HG02610 (cell line): ENCODE measurements around the gene GALK1.
"Not testable (repeated sequence)": the region's sequence is repeated elsewhere in the genome, so short reads cannot be mapped to it uniquely, and the experiment has no call there.

Source experiments
- ATAC-seq: cut with Tn5 transposase; IDR thresholded peaks from one replicate; pipeline ENCODE4 v1.9.1; 2021; ENCODE audit warnings: mild to moderate bottlenecking, moderate library complexity; ENCODE audit not compliant: unreplicated experiment

GALK1 gene

DNA sequence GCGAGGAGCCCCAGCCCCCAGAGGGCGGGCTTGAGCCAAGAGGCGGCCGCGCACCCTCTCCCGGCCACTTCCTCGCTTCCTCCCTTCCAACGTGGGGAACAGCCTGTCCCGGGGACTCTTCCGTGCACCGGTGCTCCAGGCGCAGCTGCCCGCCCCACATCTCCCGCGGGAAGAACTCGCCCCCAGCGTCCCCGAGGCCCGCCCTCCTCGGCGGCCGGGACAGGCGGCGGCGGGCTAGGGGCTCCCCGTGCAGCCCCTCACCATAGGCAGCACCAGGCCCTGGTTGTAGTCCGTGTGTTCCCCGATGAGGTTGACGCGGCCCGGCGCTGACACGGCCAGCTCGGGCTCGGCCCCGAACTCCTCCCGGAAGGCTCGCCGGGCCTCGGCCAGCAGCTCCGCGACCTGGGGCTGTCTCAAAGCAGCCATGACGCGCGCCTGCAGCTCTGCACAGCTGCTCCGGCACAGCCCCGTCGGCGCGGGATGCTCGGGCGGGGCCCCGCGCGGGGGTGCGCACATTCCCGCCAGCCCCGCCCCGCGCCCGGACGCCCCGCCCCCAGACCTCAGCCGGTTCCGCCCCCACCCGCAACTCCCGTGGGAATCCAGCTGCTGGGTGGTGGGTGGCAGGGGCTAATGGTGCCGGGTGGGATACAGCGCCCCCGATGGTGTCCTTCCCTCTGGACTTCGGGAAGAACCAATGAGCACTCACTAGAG, at the start of gene GALK1:
GALK1 (minus strand) TSS at position 482 of the 711 bp plus-strand sequence; CDS start at position 426, 56 bp downstream.
- ATAC-seq = peak; percentile 61

DNA sequence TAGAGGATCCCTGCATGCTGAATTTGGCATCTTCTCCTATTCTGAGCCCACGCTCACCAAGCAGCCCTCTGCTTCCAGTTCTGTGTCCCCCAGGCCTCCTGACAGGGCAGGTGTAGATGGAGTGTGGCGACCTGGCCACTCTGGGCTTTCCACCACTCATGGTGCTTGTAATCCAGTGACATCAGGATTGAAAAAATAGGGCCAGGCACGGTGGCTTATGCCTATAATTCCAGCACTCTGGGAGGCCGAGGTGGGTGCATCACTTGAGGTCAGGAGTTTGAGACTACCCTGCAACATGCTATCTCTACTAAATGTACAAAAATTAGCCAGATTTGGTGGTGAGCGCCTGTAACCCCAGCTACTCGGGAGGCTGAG, 49.0 kb upstream of the GALK1 start:
- ATAC-seq = no peak

DNA sequence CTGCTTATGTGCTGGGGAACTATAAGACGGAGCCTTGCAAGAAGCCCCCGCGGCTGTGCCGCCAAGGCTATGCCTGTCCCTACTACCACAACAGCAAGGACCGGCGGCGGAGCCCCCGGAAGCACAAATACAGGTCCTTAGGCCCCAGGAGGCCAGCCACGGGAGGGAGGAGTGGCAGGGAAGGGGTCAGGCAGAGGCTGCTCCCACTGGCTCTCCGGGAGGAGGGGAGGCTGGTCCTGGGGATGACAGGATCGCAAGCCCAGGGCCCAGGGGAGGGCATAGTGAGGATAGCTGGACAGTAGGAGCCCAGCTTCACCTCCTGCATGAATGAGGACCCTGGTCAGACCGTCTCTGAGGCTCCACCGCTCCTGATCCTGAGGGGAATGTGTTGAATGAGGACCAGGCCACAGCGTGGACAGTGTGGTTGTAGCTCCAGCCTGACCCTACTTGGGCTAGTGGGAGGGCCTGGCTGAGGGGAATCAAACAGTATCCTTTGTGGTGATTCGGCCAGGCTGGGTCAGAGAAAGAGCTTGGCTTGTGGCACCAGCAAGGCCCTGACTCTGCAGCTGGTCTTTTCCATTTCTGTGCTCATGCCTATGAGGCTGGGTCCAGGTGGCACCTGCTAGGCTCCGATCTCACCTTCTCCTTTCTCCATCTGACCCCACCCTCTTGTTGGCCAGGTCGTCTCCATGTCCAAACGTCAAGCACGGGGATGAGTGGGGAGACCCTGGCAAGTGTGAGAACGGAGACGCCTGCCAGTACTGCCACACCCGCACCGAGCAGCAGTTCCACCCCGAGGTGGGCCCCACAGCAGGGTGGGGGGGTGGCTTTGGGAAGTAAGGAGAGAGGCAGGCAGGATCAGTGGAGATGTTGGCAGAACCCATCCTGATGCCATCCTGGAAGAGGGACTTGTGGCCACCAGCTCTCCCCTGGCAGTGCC, 48.4 kb upstream of the GALK1 start:
- no peak for ATAC-seq

DNA sequence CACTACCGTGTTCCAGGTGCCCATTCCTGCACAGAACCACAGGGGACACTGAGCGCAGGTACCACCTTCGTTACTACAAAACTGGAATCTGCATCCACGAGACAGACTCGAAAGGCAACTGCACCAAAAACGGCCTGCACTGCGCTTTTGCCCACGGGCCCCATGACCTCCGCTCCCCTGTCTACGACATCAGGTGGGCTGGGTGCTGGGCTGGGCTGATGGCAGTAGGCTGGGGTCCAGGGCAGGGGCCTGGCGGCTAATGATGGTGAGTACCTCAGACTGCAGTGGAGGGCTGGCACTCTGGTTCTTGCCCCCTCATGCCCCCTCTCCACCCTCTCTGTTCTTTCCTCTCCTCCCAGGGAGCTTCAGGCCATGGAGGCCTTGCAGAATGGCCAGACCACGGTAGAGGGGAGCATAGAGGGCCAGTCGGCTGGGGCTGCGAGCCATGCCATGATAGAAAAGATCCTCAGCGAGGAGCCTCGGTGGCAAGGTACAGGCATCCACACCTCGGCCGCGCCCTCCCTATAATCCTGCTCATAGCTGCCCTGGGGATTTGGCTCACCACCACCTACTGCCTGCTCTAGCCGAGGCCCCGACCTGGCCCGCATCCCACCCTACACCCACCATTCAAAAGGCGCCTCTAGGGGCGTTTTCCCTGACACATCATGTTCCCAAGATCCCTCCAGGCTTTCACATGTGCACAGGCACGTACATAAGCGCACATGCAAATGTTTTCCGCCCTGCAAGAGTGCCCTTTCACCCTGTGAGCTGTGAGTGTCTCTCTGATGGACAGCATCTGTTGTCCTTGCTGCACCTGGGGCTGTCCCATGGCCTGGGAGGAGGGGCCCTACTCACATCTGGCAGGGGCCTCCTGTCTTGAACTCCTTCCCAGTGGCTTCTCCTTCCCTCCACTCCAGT, 47.4 kb upstream of the GALK1 start:
- no peak for ATAC-seq

DNA sequence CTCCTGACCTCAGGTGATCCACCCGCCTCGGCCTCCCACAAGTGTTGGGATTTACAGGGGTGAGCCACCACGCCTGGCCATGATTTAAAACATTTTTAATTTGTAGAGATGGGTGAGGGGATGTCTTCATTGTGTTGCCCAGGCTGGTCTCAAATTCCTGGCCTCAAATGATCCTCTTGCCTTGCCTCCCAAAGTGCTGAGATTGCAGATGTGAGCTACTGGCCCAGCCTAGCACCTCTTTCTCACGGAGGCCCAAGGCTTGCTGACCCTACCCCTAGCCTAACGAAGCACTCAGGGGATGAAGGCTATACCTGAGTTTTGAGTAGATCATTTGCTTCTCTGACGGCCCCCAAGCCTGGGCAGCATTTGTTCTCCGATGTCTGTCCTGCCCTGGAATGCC, 46.2 kb upstream of the GALK1 start:
- no peak for ATAC-seq

DNA sequence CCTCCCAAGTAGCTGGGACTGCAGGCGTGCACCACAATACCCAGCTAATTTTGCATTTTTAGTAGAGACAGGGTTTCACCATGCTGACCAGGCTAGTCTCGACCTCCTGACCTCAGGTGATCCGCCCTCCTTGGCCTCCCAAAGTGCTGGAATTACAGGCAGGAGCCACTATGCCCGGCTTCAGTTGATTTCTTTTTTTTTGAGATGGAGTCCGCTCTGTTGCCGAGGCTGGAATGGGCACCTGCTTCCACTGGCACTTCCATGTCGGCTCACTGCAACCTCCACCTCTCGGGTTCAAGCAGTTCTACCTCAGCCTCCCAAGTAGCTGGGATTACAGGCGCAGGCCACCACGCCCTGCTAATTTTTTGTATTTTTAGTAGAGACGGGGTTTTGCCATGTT, 45.8 kb upstream of the GALK1 start:
- ATAC-seq = not testable (repeated sequence)

DNA sequence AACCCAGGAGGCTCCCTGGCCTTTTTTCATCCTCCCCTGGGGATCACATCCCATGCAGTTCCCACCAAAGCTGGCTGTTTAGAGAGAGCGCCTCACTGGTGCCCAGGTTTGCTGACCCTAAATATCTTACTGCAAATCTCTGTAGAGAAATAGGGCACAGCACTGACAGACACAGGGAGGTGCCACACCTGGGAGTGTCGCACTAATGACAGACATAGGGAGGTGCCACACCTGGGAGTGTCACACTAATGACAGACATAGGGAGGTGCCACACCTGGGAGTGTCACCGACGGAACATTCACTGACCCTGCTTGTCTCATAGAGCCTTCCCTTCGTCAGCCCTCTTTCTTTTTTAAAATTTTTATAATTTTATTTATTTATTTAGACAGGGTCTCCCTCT, 45.2 kb upstream of the GALK1 start:
- no peak for ATAC-seq

DNA sequence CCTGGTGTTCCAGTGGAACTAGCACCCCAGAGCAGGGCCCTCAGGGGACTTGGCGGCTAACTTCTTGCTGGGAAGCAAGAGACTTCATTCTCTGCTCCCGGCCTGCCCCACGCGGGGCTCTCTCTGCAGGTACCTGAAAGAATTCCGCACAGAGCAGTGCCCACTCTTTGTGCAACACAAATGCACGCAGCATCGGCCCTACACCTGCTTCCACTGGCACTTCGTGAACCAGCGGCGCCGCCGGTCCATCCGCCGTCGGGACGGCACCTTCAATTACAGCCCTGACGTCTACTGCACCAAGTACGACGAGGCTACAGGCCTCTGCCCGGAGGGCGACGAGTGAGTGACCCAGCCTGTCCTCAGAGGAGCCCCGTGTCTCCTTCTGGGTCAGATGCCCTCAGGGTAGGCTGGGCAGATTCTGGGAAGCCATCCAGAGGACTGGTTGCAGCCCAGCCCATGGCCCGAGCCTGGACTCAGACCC, 44.7 kb upstream of the GALK1 start:
- ATAC-seq = no peak

DNA sequence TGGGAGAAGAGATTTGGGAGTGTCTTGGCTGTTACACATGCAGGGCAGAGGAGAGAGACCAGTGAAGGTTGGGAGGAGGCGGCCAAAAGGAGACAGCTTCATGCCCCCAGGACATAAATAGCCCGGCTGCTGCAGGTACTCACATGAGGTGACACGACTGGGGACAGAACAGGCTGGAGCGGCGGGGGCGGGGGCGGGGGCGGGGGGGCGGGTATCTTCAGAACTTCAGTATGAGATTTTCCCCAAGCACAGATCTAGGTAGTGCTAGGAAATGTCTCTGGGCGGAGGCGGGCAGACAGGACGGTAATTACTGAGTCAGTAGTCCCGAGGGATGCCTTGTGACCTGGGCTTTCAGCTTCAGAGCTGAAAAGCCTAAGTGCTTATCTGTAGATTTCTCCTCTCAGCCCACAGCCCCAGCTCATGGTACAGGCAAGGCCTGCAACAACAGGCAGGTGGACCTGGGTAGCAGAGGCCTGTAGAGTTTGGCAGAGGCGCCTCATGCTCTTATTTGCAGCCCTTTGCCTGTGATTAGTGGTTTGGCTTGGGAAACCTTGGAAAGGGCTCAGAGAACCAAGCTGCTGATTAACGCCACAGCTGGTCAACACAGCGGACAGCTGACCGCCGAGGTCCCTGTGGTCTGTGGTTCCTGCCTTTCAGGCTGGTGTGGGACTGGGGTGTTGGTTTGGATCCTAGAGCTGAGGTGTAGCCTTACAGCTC, 44.1 kb upstream of the GALK1 start:
- no peak for ATAC-seq

DNA sequence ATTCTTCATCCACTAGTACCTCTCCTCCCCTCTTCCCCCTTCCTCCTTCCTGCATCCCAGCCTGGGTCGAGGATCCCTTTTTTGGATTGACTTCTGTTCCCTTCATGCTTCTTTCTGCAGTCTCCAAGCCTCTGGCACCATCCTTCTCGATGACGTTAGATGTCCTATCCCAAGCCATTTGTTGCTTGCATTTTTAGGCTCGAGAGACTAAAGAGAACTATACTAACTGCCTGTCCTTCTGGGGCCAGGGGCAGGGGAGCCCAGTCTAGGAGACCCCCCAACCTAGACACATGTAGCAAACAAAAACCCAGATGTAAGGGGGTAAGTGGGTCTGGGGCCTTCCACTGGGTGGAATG, 43.5 kb upstream of the GALK1 start:
- no peak for ATAC-seq

DNA sequence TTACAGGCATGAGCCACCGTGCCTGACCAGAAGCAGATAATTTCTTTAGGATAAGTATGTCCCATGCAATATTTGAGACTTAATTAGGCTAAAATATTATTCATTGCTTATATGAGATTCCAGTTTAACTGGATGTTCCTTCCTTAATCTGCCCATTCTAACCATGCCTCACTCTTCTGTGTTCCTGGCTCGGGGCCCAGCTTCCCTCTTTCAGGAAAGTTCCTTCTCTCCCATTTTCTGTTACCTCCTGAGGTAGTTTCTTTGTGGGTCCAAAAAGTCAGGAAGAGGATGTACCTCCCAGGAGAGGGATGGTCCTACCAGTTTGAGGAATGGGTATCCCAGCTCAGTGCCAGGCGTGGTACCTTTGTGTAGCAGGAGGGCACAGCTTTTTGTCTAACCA, 42.9 kb upstream of the GALK1 start:
- ATAC-seq = no peak

DNA sequence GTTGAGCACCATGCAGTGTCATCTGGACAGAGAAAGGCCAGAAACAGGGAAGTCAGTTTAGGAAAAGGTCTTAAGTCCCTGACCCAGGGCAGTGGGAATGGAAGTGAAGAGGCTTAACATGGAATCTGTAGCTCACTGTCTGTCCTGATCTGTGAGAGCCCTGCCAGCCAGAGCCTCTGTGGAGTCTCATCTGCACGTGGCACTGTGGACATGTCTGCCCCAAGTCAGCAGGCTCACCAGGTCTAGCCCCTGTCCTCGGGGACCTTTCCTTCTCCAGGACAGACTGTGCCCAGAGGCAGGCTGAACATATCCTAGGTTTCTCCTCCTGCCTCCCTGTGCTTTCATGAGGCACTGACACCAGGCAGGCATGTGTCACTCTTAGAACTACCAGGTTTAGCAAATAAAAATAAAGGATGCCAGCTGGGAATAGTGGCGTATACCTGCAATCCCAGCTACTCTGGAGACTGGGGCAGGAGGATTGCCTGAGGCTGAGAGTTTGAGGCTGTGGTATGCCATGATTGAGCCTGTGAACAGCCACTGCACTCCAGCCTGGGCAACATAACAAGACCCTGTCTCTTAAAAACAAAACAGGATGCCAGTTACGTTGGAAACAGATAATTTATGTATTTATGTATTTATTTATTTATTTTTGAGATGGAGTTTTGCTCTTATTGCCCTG, 42.0 kb upstream of the GALK1 start:
- ATAC-seq = no peak

DNA sequence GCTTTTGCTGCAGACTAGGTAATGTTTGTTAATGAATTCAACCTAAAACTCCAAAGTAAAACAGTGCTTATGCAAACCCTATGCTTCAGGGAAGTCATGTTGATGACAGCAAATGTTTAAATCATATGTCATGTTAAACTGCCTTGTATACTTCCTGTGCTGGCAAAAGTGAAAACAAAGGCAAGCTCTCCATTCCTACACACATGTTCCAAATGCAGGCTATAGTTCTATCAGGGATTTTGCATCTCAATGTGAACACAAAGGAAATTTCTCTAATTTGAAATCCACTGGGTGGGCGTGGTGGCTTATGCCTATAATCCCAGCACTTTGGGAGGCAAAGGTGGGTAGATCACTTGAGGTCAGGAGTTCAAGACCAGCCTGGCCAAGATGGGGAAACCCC, 38.9 kb upstream of the GALK1 start:
- ATAC-seq = no peak

DNA sequence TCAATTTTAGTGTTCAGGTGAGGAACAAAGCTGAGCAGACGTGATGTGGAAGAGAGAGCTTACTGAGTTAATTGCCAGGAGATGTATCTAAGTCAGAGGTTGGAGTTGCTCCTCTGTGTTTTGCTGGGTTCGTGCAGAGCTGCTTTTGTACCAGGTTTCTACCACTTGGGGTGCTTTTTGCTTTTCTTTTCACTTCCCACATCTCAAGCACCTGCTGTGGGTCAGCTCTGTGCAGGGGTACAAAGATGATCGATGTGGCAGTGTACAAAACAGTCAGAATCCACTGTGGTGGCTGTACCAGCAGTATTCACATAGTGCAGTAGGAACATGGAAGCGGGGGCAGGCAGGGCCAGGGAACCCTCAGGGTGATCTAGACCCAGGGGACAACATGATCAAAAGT, 34.4 kb upstream of the GALK1 start:
- ATAC-seq = no peak

DNA sequence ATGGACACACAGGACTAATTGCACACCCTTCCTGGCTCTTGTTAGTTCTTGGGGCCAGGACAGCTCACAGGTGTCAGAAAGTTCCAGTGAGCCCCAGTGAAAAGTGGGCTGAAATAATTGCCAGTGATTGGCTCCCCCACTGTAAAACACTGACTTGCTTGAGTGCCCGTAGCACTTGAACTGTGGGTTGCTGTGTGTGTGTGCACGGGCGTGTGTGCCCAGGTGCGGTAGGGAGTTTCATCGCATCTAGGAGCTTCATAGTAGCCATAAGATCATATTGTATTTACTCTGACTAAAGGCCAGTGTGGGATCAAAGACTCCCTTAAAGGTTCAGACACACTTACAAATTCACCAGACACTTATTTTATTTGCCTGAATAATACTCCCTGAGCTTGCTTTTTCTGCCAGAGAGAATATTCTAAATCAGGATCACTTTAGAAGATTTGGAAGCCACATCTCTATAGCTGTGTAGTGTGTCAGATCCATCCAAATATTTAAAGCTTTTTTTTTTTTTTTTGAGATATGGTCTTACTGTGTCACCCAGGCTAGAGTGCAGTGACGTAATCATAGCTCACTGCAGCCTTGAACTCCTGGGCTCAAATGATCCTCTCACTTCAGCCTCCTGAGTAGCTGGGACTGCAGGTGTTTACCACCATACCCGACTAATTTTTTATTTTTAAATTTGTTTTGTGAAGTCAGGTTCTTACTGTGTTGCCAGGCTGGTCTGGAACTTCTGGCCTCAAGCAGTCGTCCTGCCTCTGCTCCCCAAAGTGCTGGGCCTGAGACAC, 31.0 kb upstream of the GALK1 start:
- no peak for ATAC-seq

DNA sequence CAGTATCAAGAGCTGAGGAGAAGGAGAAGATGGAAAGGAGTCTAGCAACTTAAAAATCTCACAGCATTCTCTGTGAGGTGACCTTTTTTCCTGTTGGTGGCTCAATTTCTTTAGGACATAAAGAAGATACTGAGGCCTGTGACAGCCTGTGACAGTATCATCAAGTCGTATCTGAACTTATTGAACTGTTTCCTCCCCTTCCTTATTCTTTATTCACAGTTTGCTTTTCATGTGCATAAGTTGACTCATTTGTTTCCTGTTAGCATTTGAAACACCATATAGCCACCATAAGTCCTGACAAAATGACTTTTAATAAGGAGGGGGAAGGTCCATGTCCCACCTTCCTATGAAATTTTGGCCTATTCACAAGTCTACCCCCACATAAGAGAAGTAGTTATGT, 28.5 kb upstream of the GALK1 start:
- no peak for ATAC-seq

DNA sequence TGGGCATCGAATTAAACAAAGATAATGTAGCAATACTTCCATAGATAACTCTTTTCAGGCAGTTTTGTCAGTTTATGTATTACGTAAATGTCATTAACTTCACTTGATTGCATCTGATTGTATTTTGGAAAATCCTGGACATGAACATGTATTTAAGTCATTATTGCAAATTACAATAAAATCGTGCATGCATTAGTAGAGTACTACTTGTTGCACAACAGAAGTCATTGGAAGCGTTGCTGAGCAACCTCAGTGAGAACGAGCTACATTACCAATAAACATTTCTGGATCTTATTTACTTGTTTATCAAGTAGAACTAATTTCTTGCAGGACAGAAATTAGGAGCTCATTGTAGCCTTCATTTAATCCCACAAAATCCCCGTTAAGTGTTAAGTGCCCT, 26.3 kb upstream of the GALK1 start:
- ATAC-seq = no peak

DNA sequence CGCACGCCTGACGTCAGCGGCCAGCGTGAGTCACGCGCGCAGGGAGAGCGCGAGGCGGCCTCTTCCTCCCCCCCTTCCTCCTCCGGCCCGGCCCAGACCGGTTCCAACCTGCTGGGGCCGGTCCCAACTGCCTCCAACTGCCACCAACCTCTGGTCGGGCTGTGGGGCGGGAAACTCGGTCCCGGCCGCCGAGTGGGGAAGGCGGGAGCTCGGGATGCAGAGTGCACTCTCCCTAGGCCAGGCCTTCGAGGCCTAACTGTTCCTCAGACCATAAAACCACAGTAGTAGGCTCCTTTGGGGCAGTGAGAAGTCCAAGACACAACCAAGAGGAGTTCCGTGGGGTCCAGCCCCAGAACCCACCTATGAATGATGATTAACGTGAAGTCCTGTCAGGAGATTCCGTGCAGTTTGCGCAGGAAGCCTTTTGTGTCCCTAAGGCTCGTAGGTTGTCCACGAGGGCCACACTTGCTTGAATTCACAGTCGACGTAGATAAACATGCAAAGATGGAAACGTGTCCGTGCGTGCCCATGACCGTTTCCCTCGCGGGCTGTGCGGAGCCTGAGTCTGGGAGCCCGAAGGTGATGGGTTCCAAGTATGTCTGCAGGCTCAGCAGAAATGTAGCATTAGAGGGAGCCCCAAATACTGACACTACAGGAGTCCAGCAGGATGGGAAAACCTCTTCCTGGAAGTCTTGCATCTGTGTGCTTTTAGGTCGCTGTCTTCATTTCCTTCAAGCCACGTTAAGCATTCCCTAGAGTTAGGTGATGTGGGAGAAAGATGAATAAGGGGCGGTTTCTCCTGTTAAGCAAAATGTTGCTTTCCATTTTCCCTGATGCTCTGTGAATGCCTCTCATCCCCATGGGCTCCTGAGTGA, 20.3 kb upstream of the GALK1 start:
- ATAC-seq = peak; percentile 60
